GM10248 (cell line): ENCODE measurements around the gene WNT2.

Experiments
- CTCF ChIA-PET: fragments of 300-600 bp; sonication (Branson Sonifier 250); formaldehyde crosslinking; extraction: SDS; loops from one replicate; lab custom pipeline; 2021; ENCODE audit warnings: antibody characterized with exemption; lab: Yijun Ruan, JAX
- POLR2A ChIA-PET: fragments of 350-650 bp; sonication (Branson Sonifier 250); formaldehyde crosslinking; extraction: SDS; loops from one replicate; lab custom pipeline; 2020; ENCODE audit warnings: antibody characterized with exemption; lab: Yijun Ruan, JAX
- DNase-seq: peaks from one replicate; pipeline ENCODE4 v3.0.0; 2012; ENCODE audit errors: extremely low spot score
- CTCF ChIP-seq: IDR thresholded peaks from 2 replicates; pipeline ENCODE4 v1.5.1; 2012; ENCODE audit warnings: mild to moderate bottlenecking, low read depth; ENCODE audit errors: extremely low read depth, missing control alignments, control extremely low read depth

WNT2 gene

GRCh38 chr7:117325836-117326235 lies 3.0 kb upstream of the WNT2 start:
- ChIA-PET CTCF (interaction anchor here (3.2 kb wide), 1 partner anchor 12 kb away, joined by 12 read pairs; no protein-coding TSS in a partner anchor), POLR2A (no interaction called here)
- no peak for DNase-seq
- no peak for TF ChIP-seq CTCF

GRCh38 chr7:117324960-117325359 lies 2.1 kb upstream of the WNT2 start:
- DNase-seq: no peak
- TF ChIP-seq CTCF: no peak
- ChIA-PET POLR2A (no interaction called here), CTCF (interaction anchor here (1.7 to 3.2 kb wide), 2 partner anchors 13 to 112 kb away, joined by 3 to 12 read pairs; no protein-coding TSS in a partner anchor)

GRCh38 chr7:117323851-117324711 lies 1.2 kb upstream of the WNT2 start:
- ChIA-PET POLR2A (no interaction called here), CTCF (interaction anchor here (1.7 to 3.2 kb wide), 2 partner anchors 14 to 111 kb away, joined by 3 to 12 read pairs; no protein-coding TSS in a partner anchor)
- peak; percentile 23 for DNase-seq
- TF ChIP-seq CTCF: no peak

- ChIA-PET POLR2A (no interaction called here), CTCF (interaction anchor here (1.2 to 5.2 kb wide), 3 partner anchors 11 to 111 kb away, joined by 3 to 20 read pairs (median 3); no protein-coding TSS in a partner anchor)
- no peak for DNase-seq
- TF ChIP-seq CTCF: no peak
Observed at GRCh38 chr7:117323305-117323850, 520 bp upstream of the WNT2 start.

GRCh38 chr7:117320523-117320922 lies 2.3 kb downstream of the WNT2 start:
- no peak for DNase-seq
- ChIA-PET CTCF (interaction anchor here (5.2 kb wide), 1 partner anchor 10 kb away, joined by 20 read pairs; no protein-coding TSS in a partner anchor), POLR2A (no interaction called here)
- TF ChIP-seq CTCF: no peak

- CTCF ChIA-PET: interaction anchor here (1.0 to 5.2 kb wide), 3 partner anchors 9 to 21 kb away, joined by 3 to 20 read pairs (median 4); no protein-coding TSS in a partner anchor
- no peak for TF ChIP-seq CTCF
- no peak for DNase-seq
- POLR2A ChIA-PET: no interaction called here
Observed at GRCh38 chr7:117319181-117319580, 3.7 kb downstream of the WNT2 start.
